A549 treated with CpdA at 1 μM for 4 hours (cell line): ENCODE measurements around the gene MARCHF4. TPM values are rescaled to one million over a fixed set of nuclear protein-coding genes. Genes with fewer than 3 reads are reported as not detected.

ENCODE experiments used
- total RNA-seq: library from RNA; stranded (reverse); fragments of 200-300 nt; extraction: Qiagen RNA extraction; gene quantifications from 5 replicates; pipeline ENCODE4 v1.2.3, GENCODE V29; 2022; ENCODE audit warnings: low read depth

MARCHF4 gene
- total RNA-seq = 53.4 to 70.8 TPM (median 57.2 TPM) in 5 replicates

GRCh38 chr2:216371721-216372702, at the start of gene MARCHF4:
TSS of gene MARCHF4 (minus strand) at chr2:216372483. CDS start at chr2:216370260, 2,223 bp downstream.

GRCh38 chr2:216412022-216412999, 40.0 kb upstream of the MARCHF4 start, which contains the start of gene SMARCAL1:
TSS of gene SMARCAL1 (plus strand) at chr2:216412484. CDS start at chr2:216414705, 2,221 bp downstream.

Other genes starting within 250 kb of the MARCHF4 start
- gene SMARCAL1, start 40.0 kb upstream of the MARCHF4 start, total RNA-seq = 15.8 to 20.8 TPM (median 16.7 TPM) in 5 replicates
- gene RPL37A, start 126.4 kb upstream of the MARCHF4 start, total RNA-seq = 5,193 to 5,494 TPM (median 5,225 TPM) in 5 replicates